ENCODE measurements around the gene URB1.

DNA sequence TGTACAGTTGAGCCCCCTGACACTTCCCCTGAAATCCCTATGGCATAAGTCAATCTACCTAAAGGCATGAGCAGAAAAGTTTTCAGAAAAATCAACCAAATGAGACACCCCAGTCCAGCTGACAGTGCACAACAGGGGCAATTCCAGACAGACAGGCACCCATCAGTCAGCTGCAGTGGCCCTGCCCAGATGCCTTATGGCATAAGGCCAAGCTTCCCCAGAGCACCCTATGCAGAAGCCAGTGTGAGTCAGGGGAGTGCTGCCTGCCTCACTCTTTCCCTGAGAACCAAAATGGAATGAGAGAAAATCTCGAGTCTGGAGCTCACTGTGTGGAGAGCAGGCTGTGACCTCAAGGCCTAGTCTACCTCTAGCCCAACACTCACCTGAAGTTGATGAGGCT, 56.1 kb downstream of the URB1 start:
- TF ChIP-seq JUND (IDR thresholded peaks at IDR 0.05) (no peak), NRF1 (IDR thresholded peaks at IDR 0.05; ENCODE audit: low read depth, low read length) (no peak), RAD21 (IDR thresholded peaks at IDR 0.05; ENCODE audit: low read length) (no peak), RCOR1 (IDR thresholded peaks at IDR 0.05; ENCODE audit: low read length) (no peak), GATA2 (CRISPR knock-in tag; IDR thresholded peaks at IDR 0.05) (no peak), EP300 (IDR thresholded peaks at IDR 0.05; ENCODE audit: borderline replicate concordance in 1 of 2, low read depth in 1 of 2, low read length in 1 of 2) (no peak)
- TF ChIP-seq, protein P1, sequence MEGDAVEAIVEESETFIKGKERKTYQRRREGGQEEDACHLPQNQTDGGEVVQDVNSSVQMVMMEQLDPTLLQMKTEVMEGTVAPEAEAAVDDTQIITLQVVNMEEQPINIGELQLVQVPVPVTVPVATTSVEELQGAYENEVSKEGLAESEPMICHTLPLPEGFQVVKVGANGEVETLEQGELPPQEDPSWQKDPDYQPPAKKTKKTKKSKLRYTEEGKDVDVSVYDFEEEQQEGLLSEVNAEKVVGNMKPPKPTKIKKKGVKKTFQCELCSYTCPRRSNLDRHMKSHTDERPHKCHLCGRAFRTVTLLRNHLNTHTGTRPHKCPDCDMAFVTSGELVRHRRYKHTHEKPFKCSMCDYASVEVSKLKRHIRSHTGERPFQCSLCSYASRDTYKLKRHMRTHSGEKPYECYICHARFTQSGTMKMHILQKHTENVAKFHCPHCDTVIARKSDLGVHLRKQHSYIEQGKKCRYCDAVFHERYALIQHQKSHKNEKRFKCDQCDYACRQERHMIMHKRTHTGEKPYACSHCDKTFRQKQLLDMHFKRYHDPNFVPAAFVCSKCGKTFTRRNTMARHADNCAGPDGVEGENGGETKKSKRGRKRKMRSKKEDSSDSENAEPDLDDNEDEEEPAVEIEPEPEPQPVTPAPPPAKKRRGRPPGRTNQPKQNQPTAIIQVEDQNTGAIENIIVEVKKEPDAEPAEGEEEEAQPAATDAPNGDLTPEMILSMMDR (IDR thresholded peaks at IDR 0.05), result no peak
